OCI-LY1 (cell line): Measurements from ENCODE around the gene OSBPL3.

Source experiments
- H2AFZ ChIP-seq: fragments of 200-600 bp; sonication (generic), shearing (Covaris generic); 2 replicates; pipeline ENCODE4 v1.6.0; 2014; ENCODE audit warnings: antibody characterized with exemption, mild to moderate bottlenecking, low read length
- H3F3A ChIP-seq: fragments of 200-600 bp; sonication (generic), shearing (Covaris generic); 2 replicates; pipeline ENCODE4 v1.6.0; 2014; ENCODE audit warnings: mild to moderate bottlenecking, antibody characterized with exemption, low read length, moderate library complexity; ENCODE audit not compliant: insufficient read depth
- H3K27ac ChIP-seq: fragments of 200-600 bp; sonication (generic); 2 replicates; pipeline ENCODE4 v1.5.1; 2014; ENCODE audit warnings: low read length, mixed run types, mild to moderate bottlenecking, low read depth; ENCODE audit not compliant: poor library complexity, severe bottlenecking
- H3K27me3 ChIP-seq: fragments of 200-600 bp; sonication (generic); 2 replicates; pipeline ENCODE4 v1.6.0; 2014; ENCODE audit warnings: antibody characterized with exemption, mild to moderate bottlenecking, low read length, moderate library complexity; ENCODE audit not compliant: insufficient read depth
- H3K36me3 ChIP-seq: fragments of 200-600 bp; sonication (generic); 2 replicates; pipeline ENCODE4 v1.6.1; 2014; ENCODE audit warnings: mild to moderate bottlenecking, antibody characterized with exemption, low read length, moderate library complexity, mixed read lengths; ENCODE audit not compliant: insufficient read depth
- H3K4me1 ChIP-seq: fragments of 200-600 bp; sonication (generic); 2 replicates; pipeline ENCODE4 v1.5.1; 2014; ENCODE audit warnings: mild to moderate bottlenecking, low read length, moderate library complexity; ENCODE audit not compliant: insufficient read depth, severe bottlenecking
- H3K4me2 ChIP-seq: fragments of 200-600 bp; sonication (generic), shearing (Covaris generic); 2 replicates; pipeline ENCODE4 v1.6.1; 2014; ENCODE audit warnings: low read length
- H3K4me3 ChIP-seq: fragments of 200-600 bp; sonication (generic); 2 replicates; pipeline ENCODE4 v1.5.1; 2014; ENCODE audit warnings: low read length, low read depth, mild to moderate bottlenecking, mixed read lengths; ENCODE audit not compliant: poor library complexity, severe bottlenecking
- H3K79me2 ChIP-seq: fragments of 200-600 bp; shearing (Covaris generic); 2 replicates; pipeline ENCODE4 v1.6.1; 2016; ENCODE audit warnings: mixed run types, low read length, mixed read lengths; ENCODE audit not compliant: insufficient read depth
- H3K9ac ChIP-seq: fragments of 200-600 bp; sonication (generic), shearing (Covaris generic); 2 replicates; pipeline ENCODE4 v1.6.1; 2014; ENCODE audit warnings: mild to moderate bottlenecking, low read length, mixed read lengths
- H3K9me2 ChIP-seq: fragments of 200-600 bp; sonication (generic), shearing (Covaris generic); 2 replicates; pipeline ENCODE4 v1.6.1; 2014; ENCODE audit warnings: low read depth, mild to moderate bottlenecking, low read length, mixed read lengths
- H3K9me3 ChIP-seq: fragments of 200-600 bp; shearing (Covaris generic); 2 replicates; pipeline ENCODE4 v1.6.1; 2014; ENCODE audit warnings: low read length, mixed read lengths
- H4K20me1 ChIP-seq: fragments of 200-600 bp; sonication (generic), shearing (Covaris generic); 2 replicates; pipeline ENCODE4 v1.6.0; 2016; ENCODE audit warnings: mild to moderate bottlenecking, low read length; ENCODE audit not compliant: insufficient read depth
- CTCF ChIP-seq: fragments of 200-600 bp; sonication (generic), shearing (Covaris generic); IDR thresholded peaks from 2 replicates; pipeline ENCODE4 v1.5.1; 2017; ENCODE audit warnings: mild to moderate bottlenecking, antibody characterized with exemption, low read length, moderate library complexity, mixed read lengths
- EZH2 ChIP-seq: fragments of 200-600 bp; sonication (generic), shearing (Covaris generic); IDR thresholded peaks from 2 replicates; pipeline ENCODE4 v1.8.0; 2017; ENCODE audit warnings: borderline replicate concordance, mixed run types, mild to moderate bottlenecking, antibody characterized with exemption, low read length, moderate library complexity, mixed read lengths

OSBPL3 gene

GRCh38 chr7:25002786-25003185 is 22.8 kb upstream of the OSBPL3 start:
- H2AFZ ChIP-seq: no peak overlapping the region
- no peak overlapping the region for H3K27ac ChIP-seq
- no peaks in the 10 kb centered on the region for H4K20me1 ChIP-seq
- peaks cover 6% of the 10 kb centered on the region; the same call in 1 of the 2 replicates for H3K27me3 ChIP-seq
- no peaks in the 10 kb centered on the region for H3F3A ChIP-seq
- no peak overlapping the region for H3K4me3 ChIP-seq
- H3K9me3 ChIP-seq: no peaks in the 10 kb centered on the region
- no peaks in the 10 kb centered on the region for H3K4me1 ChIP-seq
- no peaks in the 10 kb centered on the region for H3K9me2 ChIP-seq
- no peaks in the 10 kb centered on the region for H3K79me2 ChIP-seq
- H3K36me3 ChIP-seq: no peaks in the 10 kb centered on the region; the same call in 1 of the 2 replicates
- TF ChIP-seq CTCF: no peak
- TF ChIP-seq EZH2: no peak
- H3K9ac ChIP-seq: no peak overlapping the region
- H3K4me2 ChIP-seq: no peak overlapping the region

GRCh38 chr7:24995466-24995865 is 15.5 kb upstream of the OSBPL3 start:
- Histone ChIP-seq H3K27me3 (no peaks in the 10 kb centered on the region; the same call in 1 of the 2 replicates), H3K79me2 (no peaks in the 10 kb centered on the region)
- TF ChIP-seq EZH2 (no peak), CTCF (no peak)

DNA sequence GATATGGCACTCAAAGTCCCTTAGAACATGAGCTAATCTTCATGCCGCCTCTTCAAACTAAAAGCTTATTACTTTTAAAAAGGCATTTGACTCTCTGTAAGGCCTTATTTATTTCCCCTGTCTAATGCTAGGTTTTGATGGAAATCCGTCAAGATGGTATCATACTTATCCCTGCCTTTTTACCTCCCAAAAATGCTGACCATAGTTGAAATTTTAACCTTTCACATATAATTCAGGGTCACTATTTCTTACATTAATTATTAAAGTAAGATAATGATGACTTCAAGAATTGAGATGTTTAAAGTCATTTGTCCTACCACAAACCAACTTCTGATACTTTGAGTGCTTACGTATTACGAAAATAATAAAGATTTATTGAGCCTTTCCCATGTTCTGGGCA is 12.3 kb upstream of the OSBPL3 start:
- Histone ChIP-seq H3K9me3 (no peaks in the 10 kb centered on the region), H3F3A (no peaks in the 10 kb centered on the region), H3K79me2 (no peaks in the 10 kb centered on the region), H3K4me1 (no peaks in the 10 kb centered on the region), H3K4me2 (no peak overlapping the region), H4K20me1 (no peaks in the 10 kb centered on the region), H2AFZ (no peak overlapping the region), H3K9me2 (no peaks in the 10 kb centered on the region), H3K27ac (no peak overlapping the region), H3K36me3 (no peaks in the 10 kb centered on the region), H3K27me3 (no peaks in the 10 kb centered on the region; the same call in 1 of the 2 replicates), H3K9ac (no peak overlapping the region), H3K4me3 (no peak overlapping the region)
- TF ChIP-seq CTCF (no peak), EZH2 (no peak)

More at GRCh38 chr7:24995466-24995865, 15.5 kb upstream of the OSBPL3 start:
- Histone ChIP-seq H3K9ac (no peak overlapping the region), H3K27ac (no peak overlapping the region), H3K9me2 (no peaks in the 10 kb centered on the region), H3K36me3 (no peaks in the 10 kb centered on the region), H3K4me3 (no peak overlapping the region), H3K4me2 (no peak overlapping the region), H3F3A (no peaks in the 10 kb centered on the region), H3K4me1 (no peaks in the 10 kb centered on the region), H2AFZ (no peak overlapping the region), H4K20me1 (no peaks in the 10 kb centered on the region), H3K9me3 (no peaks in the 10 kb centered on the region)
